Colonic mucosa (tissue), 4 donors: Measurements from ENCODE around the gene TRMT44. TPM values are rescaled to one million over a fixed set of nuclear protein-coding genes. Genes with fewer than 3 reads are reported as not detected.

Experiments used
- DNase-seq: peaks from one replicate; pipeline ENCODE4 v3.0.0-alpha.2; 2020
- H3K27ac ChIP-seq: fragments of 200-600 bp; one replicate; pipeline ENCODE4 v1.8.0; 2021
- H3K27me3 ChIP-seq: fragments of 200-600 bp; one replicate; pipeline ENCODE4 v1.8.0; 2021
- H3K36me3 ChIP-seq: fragments of 200-600 bp; one replicate; pipeline ENCODE4 v1.8.0; 2021
- H3K4me1 ChIP-seq: fragments of 200-600 bp; one replicate; pipeline ENCODE4 v1.8.0; 2021; ENCODE audit warnings: mild to moderate bottlenecking
- H3K4me3 ChIP-seq: fragments of 200-600 bp; one replicate; pipeline ENCODE4 v1.8.0; 2021
- H3K9ac ChIP-seq, 2 donors: one replicate each; pipeline ENCODE4 v1.7.0; 2013; ENCODE audit warnings: control low read depth in 2 of 2, low read depth in 2 of 2, low read length in 2 of 2
- H3K9me3 ChIP-seq: fragments of 200-600 bp; one replicate; pipeline ENCODE4 v1.8.0; 2021
- CTCF ChIP-seq: fragments of 200-600 bp; IDR thresholded peaks from one replicate; pipeline ENCODE4 v1.8.0; 2022; ENCODE audit warnings: antibody characterized with exemption, mild to moderate bottlenecking
- intact Hi-C: fragments of 100-400 bp; cut with DNase I; formaldehyde crosslinking; loops from one replicate; pipeline ENCODE4 v1.14.1; 2022
- total RNA-seq, 2 donors: library from RNA; stranded (reverse); fragmentation: NEBNext Ultra II Directional in 1 of 2; extraction: Animal tissue kit (Norgen Biotek cat#: 25700) in 1 of 2; gene quantifications; one replicate each; pipeline ENCODE4 v1.2.1, GENCODE V29; 2021
- donor health status: healthy.
- donor health status: DM: no; HTN: no; CAD: no.
- donor health status: DM: no; HTN: no; CAD: no.

The TRMT44 gene
- total RNA-seq, 2 donors from 2014 or later = 10.3 to 15.6 TPM

GRCh38 chr4:8467016-8467415, 26.4 kb downstream of the TRMT44 start:
- Histone ChIP-seq H3K27ac (no peak overlapping the region), H3K4me3 (no peak overlapping the region), H3K9ac (no peak overlapping the region), H3K36me3 (no peaks in the 10 kb centered on the region), H3K27me3 (no peaks in the 10 kb centered on the region), H3K4me1 (no peaks in the 10 kb centered on the region), H3K9me3 (no peaks in the 10 kb centered on the region)
- intact Hi-C loops = no loop called here
- DNase-seq = no peak
- TF ChIP-seq CTCF = no peak

- Histone ChIP-seq H3K9me3 (no peaks in the 10 kb centered on the region), H3K9ac (no peak overlapping the region), H3K4me1 (no peaks in the 10 kb centered on the region), H3K27ac (no peak overlapping the region), H3K36me3 (no peaks in the 10 kb centered on the region), H3K27me3 (no peaks in the 10 kb centered on the region), H3K4me3 (no peak overlapping the region)
- peak; percentile 57 for DNase-seq
- intact Hi-C loops = loop anchor here (2.0 kb wide), 2 partner anchors 78 to 126 kb away; no protein-coding TSS in a partner anchor
- TF ChIP-seq CTCF = peak; percentile 79
Observed at GRCh38 chr4:8468746-8469535, 28.4 kb downstream of the TRMT44 start.

GRCh38 chr4:8469550-8469949, 29.0 kb downstream of the TRMT44 start:
- Histone ChIP-seq H3K9me3 (no peaks in the 10 kb centered on the region), H3K4me1 (no peaks in the 10 kb centered on the region), H3K9ac (no peak overlapping the region), H3K27ac (no peak overlapping the region), H3K27me3 (no peaks in the 10 kb centered on the region), H3K4me3 (no peak overlapping the region), H3K36me3 (no peaks in the 10 kb centered on the region)
- TF ChIP-seq CTCF = no peak
- intact Hi-C loops = loop anchor here (2.0 kb wide), 2 partner anchors 77 to 125 kb away; no protein-coding TSS in a partner anchor
- no peak for DNase-seq

- no peak overlapping the region for H3K27ac ChIP-seq
- no peak for DNase-seq
- no peaks in the 10 kb centered on the region for H3K27me3 ChIP-seq
- no peaks in the 10 kb centered on the region for H3K9me3 ChIP-seq
- no peak overlapping the region for H3K4me3 ChIP-seq
- TF ChIP-seq CTCF = no peak
- no peak overlapping the region for H3K9ac ChIP-seq
- intact Hi-C loops = no loop called here
- no peaks in the 10 kb centered on the region for H3K4me1 ChIP-seq
- H3K36me3 ChIP-seq = no peaks in the 10 kb centered on the region
Observed at GRCh38 chr4:8470451-8471024, 30.0 kb downstream of the TRMT44 start.

- TF ChIP-seq CTCF = no peak
- no peak overlapping the region for H3K9ac ChIP-seq
- H3K4me1 ChIP-seq = no peaks in the 10 kb centered on the region
- intact Hi-C loops = no loop called here
- DNase-seq = no peak
- H3K9me3 ChIP-seq = no peaks in the 10 kb centered on the region
- no peaks in the 10 kb centered on the region for H3K27me3 ChIP-seq
- H3K27ac ChIP-seq = no peak overlapping the region
- no peak overlapping the region for H3K4me3 ChIP-seq
- H3K36me3 ChIP-seq = no peaks in the 10 kb centered on the region
Observed at GRCh38 chr4:8471211-8471875, 30.8 kb downstream of the TRMT44 start.
